Left ventricle myocardium inferior (tissue), 1 donor: Measurements from ENCODE around the gene FAM185A. TPM values are rescaled to one million over a fixed set of nuclear protein-coding genes. Genes with fewer than 3 reads are reported as not detected.

Experiments
- DNase-seq: peaks from one replicate; pipeline ENCODE4 v3.0.0-alpha.2; 2020
- H3K27ac ChIP-seq: fragments of 200-600 bp; replicated peaks from 2 replicates; pipeline ENCODE4 v1.8.0; 2021
- H3K27me3 ChIP-seq: fragments of 200-600 bp; 2 replicates; pipeline ENCODE4 v1.8.0; 2021; ENCODE audit warnings: low read depth
- H3K36me3 ChIP-seq: fragments of 200-600 bp; 2 replicates; pipeline ENCODE4 v1.8.0; 2021
- H3K4me1 ChIP-seq: fragments of 200-600 bp; 2 replicates; pipeline ENCODE4 v1.8.0; 2021
- H3K4me3 ChIP-seq: fragments of 200-600 bp; 2 replicates; pipeline ENCODE4 v1.8.0; 2021; ENCODE audit warnings: mild to moderate bottlenecking, moderate library complexity
- H3K9me3 ChIP-seq: fragments of 200-600 bp; replicated peaks from 2 replicates; pipeline ENCODE4 v1.8.0; 2021
- CTCF ChIP-seq: fragments of 200-600 bp; IDR thresholded peaks from 2 replicates; pipeline ENCODE4 v1.8.0; 2021; ENCODE audit warnings: antibody characterized with exemption, mild to moderate bottlenecking, borderline replicate concordance
- intact Hi-C: fragments of 100-400 bp; cut with micrococcal nuclease; formaldehyde crosslinking; loops from one replicate; pipeline ENCODE4 v1.11.0; 2022
- total RNA-seq: library from RNA; stranded (reverse); fragmentation: NEBNext Ultra II Directional; extraction: Animal tissue kit (Norgen Biotek cat#: 25700); gene quantifications from one replicate; pipeline ENCODE4 v1.2.1, GENCODE V29; 2021
- donor health status: DM: no; HTN: yes; CAD: no; lungs with severe emphysema.

Gene FAM185A
- total RNA-seq, 1 donor from 2014 or later, result 7.0 TPM

- no peak for TF ChIP-seq CTCF
- Histone ChIP-seq H3K4me3 (no peak overlapping the region), H3K27me3 (no peaks in the 10 kb centered on the region), H3K4me1 (no peaks in the 10 kb centered on the region), H3K36me3 (peaks cover 11% of the 10 kb centered on the region), H3K9me3 (no peaks in the 10 kb centered on the region), H3K27ac (no peak overlapping the region)
- no peak for DNase-seq
- intact Hi-C loops, result no loop called here
Observed at GRCh38 chr7:102823390-102824119, 74.8 kb downstream of the FAM185A start.

- Histone ChIP-seq H3K27ac (no peak overlapping the region), H3K4me3 (no peak overlapping the region), H3K4me1 (no peaks in the 10 kb centered on the region), H3K27me3 (no peaks in the 10 kb centered on the region), H3K36me3 (peaks cover 20% of the 10 kb centered on the region), H3K9me3 (no peaks in the 10 kb centered on the region)
- intact Hi-C loops, result no loop called here
- no peak for TF ChIP-seq CTCF
- DNase-seq, result no peak
Observed at GRCh38 chr7:102828286-102828685, 79.5 kb downstream of the FAM185A start.

- H3K27me3 ChIP-seq, result no peaks in the 10 kb centered on the region
- DNase-seq, result no peak
- H3K27ac ChIP-seq, result no peak overlapping the region
- intact Hi-C loops, result no loop called here
- TF ChIP-seq CTCF, result no peak
- peaks cover 20% of the 10 kb centered on the region for H3K36me3 ChIP-seq
- H3K4me3 ChIP-seq, result no peak overlapping the region
- H3K4me1 ChIP-seq, result no peaks in the 10 kb centered on the region
- H3K9me3 ChIP-seq, result no peaks in the 10 kb centered on the region
Observed at GRCh38 chr7:102829075-102829474, 80.3 kb downstream of the FAM185A start.

- Histone ChIP-seq H3K36me3 (peaks cover 19% of the 10 kb centered on the region), H3K27me3 (no peaks in the 10 kb centered on the region), H3K4me3 (no peak overlapping the region), H3K9me3 (no peaks in the 10 kb centered on the region), H3K4me1 (no peaks in the 10 kb centered on the region), H3K27ac (no peak overlapping the region)
- no peak for TF ChIP-seq CTCF
- intact Hi-C loops, result no loop called here
- no peak for DNase-seq
Observed at GRCh38 chr7:102830197-102830596, 81.4 kb downstream of the FAM185A start.

- no peak for DNase-seq
- Histone ChIP-seq H3K4me1 (no peaks in the 10 kb centered on the region), H3K27ac (no peak overlapping the region), H3K9me3 (no peaks in the 10 kb centered on the region), H3K36me3 (peaks cover 9% of the 10 kb centered on the region), H3K27me3 (no peaks in the 10 kb centered on the region), H3K4me3 (no peak overlapping the region)
- no peak for TF ChIP-seq CTCF
- intact Hi-C loops, result no loop called here
Observed at GRCh38 chr7:102832674-102833073, 83.9 kb downstream of the FAM185A start.
